ENCODE data around the gene KCNA10.
A peak's percentile ranks its signal among the peaks of the same experiment; 100 is the strongest.

The KCNA10 gene

DNA sequence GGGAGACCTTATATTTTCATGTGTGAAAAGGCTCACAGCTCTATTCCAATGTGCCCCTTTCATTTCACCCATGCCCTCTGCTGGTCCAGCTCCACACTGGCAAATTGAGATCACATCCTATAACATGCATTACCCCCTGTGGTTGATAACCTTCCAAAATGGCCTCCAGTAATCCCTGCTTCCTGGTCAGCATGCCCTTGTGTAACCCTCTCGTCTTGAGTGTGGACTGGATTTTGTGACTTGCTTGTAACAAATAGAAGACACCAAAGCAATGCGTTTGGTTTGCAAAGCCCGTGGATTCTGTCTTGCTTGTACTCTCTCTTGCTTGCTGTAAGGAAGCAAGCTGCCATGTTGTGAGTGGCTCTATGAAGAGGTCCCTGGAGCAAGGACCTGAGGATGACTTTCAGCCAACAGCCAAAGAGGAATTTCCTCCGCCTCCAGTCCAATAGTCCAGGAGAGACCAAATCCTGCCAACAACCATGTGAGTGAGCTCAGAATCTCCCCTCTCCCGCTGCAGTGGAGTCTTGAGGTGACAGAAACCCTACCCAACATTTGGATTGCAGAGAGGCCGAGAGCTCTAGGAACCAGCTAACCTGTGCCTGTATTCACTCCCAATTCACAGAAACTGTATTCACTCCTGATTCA lies 17.4 kb downstream of the KCNA10 start:
- TF ChIP-seq GATA1 (IDR thresholded peaks at IDR 0.05; ENCODE audit: low read depth, low read length) (no peak), POLR2A (IDR thresholded peaks at IDR 0.05; ENCODE audit: low read length) (no peak)
- no peak for DNase-seq

DNA sequence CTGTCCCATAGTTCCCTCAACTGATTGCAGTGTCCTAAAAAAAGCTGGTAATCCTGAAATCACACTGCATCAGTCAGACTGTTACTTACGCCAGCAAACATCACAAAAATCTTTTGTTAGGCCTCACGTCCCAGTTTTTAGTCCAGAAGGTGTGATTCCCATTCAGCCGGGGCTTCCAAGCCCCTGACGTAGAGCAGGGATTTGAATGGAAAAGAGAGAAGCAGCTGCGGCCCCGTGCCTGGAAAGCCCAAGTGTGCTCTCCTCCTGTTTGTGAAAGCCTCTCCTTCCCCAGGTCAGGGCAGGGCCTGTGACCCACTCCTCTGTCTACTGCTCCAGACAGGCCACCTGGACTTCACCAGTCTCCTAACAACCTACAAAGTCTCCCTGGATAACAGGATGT lies 20.7 kb downstream of the KCNA10 start:
- TF ChIP-seq POLR2A (IDR thresholded peaks at IDR 0.05; ENCODE audit: low read length) (no peak), GATA1 (IDR thresholded peaks at IDR 0.05; ENCODE audit: low read depth, low read length) (no peak)
- no peak for DNase-seq

DNA sequence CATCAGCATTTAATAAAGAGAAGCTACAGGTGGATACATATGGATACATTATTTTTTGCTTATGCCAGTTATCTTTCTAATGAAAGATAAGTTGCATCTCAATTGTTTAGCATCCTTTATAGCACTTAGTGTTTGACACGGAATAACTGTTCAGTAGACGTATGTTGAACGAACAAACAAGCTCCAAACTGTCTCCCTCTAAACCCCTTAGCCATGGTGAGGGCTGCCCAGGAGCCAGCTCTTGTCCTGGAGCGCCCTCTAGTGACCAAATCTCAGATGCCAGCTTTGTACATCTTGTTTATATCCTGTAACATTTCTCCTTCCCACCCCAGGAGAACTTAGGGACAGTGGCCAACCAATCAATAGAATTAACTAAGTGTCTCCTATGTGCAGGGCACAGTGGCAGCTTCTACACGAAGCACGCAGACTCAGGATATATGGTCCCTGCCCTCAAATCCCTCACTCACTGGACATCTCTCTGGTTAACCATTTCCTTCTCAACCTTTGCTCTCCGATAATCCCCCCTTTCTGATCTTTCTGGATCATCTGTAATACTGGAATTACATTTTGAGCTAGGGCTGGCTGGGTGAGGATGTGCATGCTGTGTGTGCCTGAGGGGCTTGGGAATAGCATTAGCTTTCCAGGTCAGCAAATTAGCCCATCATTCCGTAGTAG lies 22.9 kb downstream of the KCNA10 start:
- peak; percentile 74 to 88 for DNase-seq
- no peak for TF ChIP-seq GATA1 (IDR thresholded peaks at IDR 0.05; ENCODE audit: low read depth, low read length)
- TF ChIP-seq POLR2A (IDR thresholded peaks at IDR 0.05; ENCODE audit: low read length) = no peak

DNA sequence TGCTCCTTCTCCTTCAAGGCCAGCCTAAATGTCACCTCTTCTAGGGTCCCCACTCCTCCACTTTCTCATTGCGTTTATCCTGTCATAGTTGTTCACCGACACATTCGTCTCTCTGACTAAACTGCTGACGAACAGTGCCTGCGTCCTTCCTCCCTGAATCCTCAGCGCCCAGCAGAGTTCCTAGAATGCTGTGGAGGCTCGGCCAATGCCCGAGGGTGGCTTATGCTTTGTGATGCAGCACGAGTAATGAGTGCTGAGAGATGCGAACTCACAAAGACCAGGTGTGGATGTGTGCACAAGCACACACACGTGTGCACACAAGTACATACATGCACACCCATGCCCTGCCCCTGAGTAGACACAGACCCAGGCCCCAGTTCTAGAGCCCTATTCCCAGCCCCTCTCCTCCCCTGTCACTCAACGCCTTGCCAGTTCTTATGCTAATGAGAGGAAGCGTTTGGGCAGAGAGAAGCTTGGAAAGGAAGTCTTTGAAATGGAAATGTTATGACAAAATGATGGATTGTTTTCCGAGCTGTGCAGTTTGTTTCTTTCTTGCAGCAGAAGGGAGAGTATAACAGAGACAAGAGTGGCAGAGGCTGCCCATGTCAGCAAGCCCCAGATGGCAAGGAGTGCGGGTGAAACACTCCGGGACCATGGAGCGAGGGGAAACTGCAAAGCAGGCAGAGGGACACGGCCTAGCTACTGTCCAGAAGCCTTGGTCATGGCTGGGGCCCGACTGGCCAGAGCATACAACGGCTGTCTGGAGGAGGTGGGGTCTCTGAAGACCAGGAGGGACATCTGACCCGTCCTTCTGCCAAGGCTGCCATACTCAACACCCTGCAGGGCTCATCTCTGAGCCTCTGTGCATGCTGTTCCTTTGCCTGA lies 24.2 kb downstream of the KCNA10 start:
- TF ChIP-seq POLR2A (IDR thresholded peaks at IDR 0.05; ENCODE audit: low read length) (no peak), GATA1 (IDR thresholded peaks at IDR 0.05; ENCODE audit: low read depth, low read length) (no peak)
- DNase-seq = no peak

DNA sequence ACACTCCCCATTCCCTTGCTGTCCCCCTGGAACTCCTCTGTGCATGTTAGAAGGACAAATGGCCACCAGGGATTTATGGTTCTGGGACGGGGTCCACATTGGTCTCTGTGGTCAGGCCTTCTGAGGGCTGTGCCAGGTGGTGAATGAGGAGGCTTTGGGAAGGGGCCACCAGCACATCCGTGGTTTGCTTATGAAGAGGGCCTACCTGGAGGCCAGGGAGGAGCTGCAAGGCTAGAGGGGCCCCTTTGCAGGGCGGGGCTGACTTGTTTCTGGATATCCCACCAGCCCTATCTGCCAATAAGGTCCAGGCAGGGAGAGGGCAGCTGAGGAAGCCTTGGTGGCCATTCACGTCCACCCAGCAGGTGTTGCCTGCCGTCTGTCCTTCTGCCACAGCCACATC lies 24.9 kb downstream of the KCNA10 start:
- TF ChIP-seq POLR2A (IDR thresholded peaks at IDR 0.05; ENCODE audit: low read length) = no peak
- TF ChIP-seq GATA1 (IDR thresholded peaks at IDR 0.05; ENCODE audit: low read depth, low read length) = no peak
- DNase-seq = no peak

DNA sequence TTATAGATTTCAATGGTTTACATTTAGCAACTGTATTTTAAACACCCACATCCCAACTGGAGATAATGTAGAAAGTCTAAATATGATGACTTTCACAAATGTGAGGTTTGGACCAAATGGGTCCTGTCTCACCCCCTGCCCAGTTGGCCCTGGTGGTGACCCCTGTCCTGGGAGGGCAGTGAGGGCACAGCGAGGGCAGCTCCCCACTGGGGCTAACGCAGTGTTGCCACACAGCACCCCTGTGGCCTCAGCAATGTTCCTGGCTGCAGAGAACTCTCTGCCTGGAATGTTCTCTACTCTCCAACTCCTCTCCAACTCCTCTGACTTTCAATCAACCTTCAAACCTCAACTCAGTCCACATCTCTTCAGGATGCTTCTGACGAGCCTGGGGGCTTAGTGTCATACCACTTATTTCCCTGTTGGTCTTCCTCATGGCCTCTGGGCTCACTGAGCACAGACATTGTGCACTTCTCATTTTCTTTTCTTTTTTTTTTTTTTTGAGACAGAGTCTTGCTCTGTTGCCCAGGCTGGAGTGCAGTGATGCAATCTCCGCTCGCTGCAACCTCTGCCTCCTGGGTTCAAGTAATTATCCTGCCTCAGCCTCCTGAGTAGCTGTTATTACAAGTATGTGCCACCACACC lies 25.8 kb downstream of the KCNA10 start:
- no peak for TF ChIP-seq GATA1 (IDR thresholded peaks at IDR 0.05; ENCODE audit: low read depth, low read length)
- no peak for TF ChIP-seq POLR2A (IDR thresholded peaks at IDR 0.05; ENCODE audit: low read length)
- no peak for DNase-seq

DNA sequence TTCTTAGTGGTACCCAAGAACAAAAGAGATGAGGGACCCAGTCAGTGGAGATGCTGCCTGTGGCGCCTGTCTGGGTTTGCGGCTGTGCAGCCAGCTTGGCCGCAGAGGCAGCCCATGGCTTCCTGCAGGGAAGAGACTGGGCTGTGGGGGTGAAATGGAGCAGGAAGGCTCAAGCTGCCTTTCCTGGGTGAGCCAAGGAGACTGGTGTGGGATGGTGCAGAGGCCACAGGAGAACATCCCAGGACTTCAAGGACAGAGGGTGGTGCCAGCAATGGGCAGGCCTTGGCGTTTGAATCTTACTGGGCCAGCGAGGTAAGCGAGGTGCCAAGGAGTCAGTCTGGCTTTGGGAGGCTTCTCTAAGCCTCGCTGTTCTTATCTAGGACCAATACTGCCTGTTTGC lies 26.4 kb downstream of the KCNA10 start:
- DNase-seq = no peak
- TF ChIP-seq POLR2A (IDR thresholded peaks at IDR 0.05; ENCODE audit: low read length) = no peak
- TF ChIP-seq GATA1 (IDR thresholded peaks at IDR 0.05; ENCODE audit: low read depth, low read length) = no peak

DNA sequence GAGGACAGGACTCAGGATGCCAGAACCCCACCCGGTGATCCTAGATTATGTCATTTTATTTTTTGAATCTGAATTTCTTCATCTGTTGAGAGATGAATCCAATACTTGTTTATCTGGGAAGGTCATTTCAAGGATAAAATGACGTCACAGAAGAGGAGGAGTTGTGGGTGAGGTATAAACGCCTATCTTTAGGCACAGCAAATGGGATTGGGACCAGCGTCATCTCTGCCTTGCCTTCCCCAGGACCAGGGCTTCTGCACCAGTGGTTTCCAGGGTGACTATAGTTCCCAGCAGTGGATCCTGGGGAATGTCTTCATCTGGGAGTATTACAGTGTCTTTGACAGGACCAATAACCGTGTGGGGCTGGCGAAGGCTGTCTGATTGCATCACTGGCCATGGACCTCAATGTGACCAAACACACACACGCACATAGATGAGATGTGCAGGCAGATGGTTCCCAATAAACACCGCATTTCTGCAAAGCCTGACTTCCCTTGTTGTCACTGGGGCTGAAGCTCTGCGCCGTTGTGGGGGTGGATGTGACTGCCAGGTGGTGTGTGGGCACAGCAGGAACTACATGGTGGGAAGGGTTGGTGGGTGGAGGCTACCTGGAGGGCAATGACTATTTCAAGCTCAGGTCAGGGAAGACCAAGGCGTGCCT lies 28.1 kb downstream of the KCNA10 start:
- no peak for DNase-seq
- TF ChIP-seq GATA1 (IDR thresholded peaks at IDR 0.05; ENCODE audit: low read depth, low read length) = no peak
- TF ChIP-seq POLR2A (IDR thresholded peaks at IDR 0.05; ENCODE audit: low read length) = no peak

DNA sequence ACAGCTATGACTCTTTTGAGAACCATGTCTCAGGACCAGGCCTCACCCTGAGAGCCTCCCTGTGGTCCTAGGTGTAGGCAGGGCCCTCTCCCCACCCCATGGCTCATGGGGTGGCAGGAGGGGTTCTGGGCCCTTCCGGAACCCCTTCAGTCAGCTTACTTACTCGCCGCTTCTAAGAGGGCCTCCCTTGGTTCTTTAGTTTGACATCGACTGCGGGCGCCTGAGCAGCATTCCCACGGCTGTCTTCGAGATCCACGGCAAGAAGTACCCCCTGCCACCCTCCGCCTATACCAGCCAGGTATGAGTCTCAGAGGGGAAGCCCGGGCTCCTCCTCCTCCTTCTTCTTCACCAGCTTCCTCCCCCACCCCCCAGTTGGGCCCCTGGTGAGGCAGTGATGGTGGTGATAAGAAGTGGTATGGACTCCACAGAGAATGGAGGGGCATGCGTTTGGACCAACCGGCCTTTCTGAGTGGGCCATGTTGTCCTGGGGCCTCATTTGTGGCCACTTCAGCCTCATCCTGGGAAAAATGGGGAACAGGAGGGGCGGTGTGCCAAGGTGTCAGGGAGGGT lies 28.9 kb downstream of the KCNA10 start:
- no peak for DNase-seq
- TF ChIP-seq GATA1 (IDR thresholded peaks at IDR 0.05; ENCODE audit: low read depth, low read length) (no peak), POLR2A (IDR thresholded peaks at IDR 0.05; ENCODE audit: low read length) (no peak)

DNA sequence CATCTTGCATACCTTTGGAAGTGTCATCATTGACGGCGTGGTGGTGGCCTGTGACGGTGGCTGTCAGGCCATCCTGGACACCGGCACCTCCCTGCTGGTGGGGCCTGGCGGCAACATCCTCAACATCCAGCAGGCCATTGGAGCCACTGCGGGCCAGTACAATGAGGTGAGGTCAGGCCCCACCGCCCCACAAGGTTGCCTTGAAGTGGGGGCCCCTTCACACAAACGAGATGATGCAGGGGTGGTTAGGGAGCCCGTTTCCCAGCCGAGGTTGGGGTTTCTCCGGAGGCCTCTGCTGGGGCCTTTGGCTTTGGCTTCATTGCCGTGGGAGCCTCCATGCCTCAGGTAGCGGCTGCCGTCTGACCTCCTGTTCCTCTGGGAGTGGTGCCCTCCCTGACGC lies 29.6 kb downstream of the KCNA10 start:
- no peak for DNase-seq
- no peak for TF ChIP-seq GATA1 (IDR thresholded peaks at IDR 0.05; ENCODE audit: low read depth, low read length)
- no peak for TF ChIP-seq POLR2A (IDR thresholded peaks at IDR 0.05; ENCODE audit: low read length)

DNA sequence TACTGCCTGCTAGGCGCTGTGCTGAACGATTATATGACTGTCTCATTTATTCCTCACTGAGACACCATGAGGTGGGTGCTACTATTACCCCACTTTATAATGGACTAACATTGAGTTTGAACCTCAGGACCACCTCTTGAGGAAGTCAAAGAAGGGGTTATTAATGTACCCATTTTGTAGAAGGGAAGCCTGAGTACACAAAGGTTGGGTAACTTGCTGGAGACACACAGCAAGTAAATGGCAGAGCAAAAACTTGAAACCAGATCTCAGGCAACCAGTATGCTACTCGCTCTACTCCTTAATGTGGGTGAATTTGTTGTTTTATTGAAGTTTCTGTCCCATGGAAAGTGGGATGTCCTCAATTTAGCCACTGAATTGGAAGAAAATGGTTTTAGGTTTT lies 30.1 kb downstream of the KCNA10 start:
- TF ChIP-seq POLR2A (IDR thresholded peaks at IDR 0.05; ENCODE audit: low read length) = no peak
- no peak for TF ChIP-seq GATA1 (IDR thresholded peaks at IDR 0.05; ENCODE audit: low read depth, low read length)
- DNase-seq = no peak

DNA sequence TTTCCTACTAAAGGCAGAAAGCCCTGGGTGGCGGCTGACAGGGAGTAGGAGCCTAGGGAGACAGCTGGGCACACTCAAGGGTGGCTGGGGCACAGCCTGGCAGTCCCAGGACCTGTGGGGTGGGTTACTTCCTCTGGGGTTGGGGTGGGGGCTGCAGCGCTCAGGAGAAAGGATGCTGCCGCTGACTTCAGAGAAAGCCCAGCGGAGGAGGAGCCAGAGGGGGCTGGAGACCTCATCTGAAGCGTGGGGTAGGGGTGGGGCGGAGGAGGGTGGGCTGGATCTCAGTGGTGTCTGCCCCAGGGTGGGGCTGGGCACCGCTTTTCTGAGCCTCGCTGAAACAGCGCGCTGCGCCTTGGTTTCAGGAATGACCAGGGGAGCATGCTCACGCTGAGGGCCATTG lies 30.8 kb downstream of the KCNA10 start:
- no peak for TF ChIP-seq GATA1 (IDR thresholded peaks at IDR 0.05; ENCODE audit: low read depth, low read length)
- DNase-seq = no peak

DNA sequence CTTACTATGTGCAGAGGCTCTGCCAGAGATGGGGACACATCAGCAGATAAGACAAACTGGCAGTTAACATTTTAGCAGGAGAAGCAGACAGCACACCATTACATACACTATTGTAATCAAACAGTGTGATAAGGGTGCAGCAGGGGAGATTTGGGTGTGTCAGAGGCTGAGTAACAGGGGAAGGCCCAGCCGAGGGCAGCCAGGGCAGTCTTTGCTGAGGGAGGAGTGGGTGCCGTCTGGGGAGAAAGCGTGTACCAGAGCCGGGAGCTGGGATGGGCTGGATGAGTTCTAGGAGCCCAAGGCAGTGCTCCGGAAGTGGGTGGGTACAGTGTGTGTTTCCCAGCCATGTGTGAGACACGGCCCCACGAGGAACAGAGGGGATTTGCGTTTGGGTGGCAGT lies 31.2 kb downstream of the KCNA10 start:
- peak; percentile 53 to 81 for DNase-seq

More for the DNA sequence above, 31.2 kb downstream of the KCNA10 start:
- TF ChIP-seq POLR2A (IDR thresholded peaks at IDR 0.05; ENCODE audit: low read length) (no peak), GATA1 (IDR thresholded peaks at IDR 0.05; ENCODE audit: low read depth, low read length) (no peak)
